K562 (cell line): ENCODE measurements around the gene SETMAR. TPM values are rescaled to one million over a fixed set of nuclear protein-coding genes. Genes with fewer than 3 reads are reported as not detected.
A peak's percentile ranks its signal among the peaks of the same experiment; 100 is the strongest.

Experiments
- ATAC-seq: fragments of 200-7000 bp; cut with Tn5 transposase; 3 replicates; pipeline ENCODE4 v1.9.1; 2020; ENCODE audit warnings: moderate library complexity
- BruUV-seq: library from RNA; stranded (reverse); fragments of 400-500 nt; replicated peaks from 2 replicates; lab custom pipeline; 2021; lab: Mats Ljungman, UMichigan
- CTCF ChIA-PET: fragments of 300-600 bp; formaldehyde crosslinking; extraction: SDS; loops from one replicate; lab custom pipeline; 2021; ENCODE audit warnings: low intra/inter-chr PET ratio; lab: Yijun Ruan, JAX
- POLR2A ChIA-PET: fragments of 300-600, 350-650 bp; sonication (Branson Sonifier 250); formaldehyde crosslinking; extraction: SDS; loops from one replicate; lab custom pipeline; 2021; ENCODE audit warnings: antibody characterized with exemption, inconsistent platforms; lab: Yijun Ruan, JAX
- DNase-seq, 4 experiments: peaks; one replicate each; pipeline versions ENCODE4 v3.0.0 to v3.0.0-alpha.2; 2011 to 2018; ENCODE audit warnings: low spot score in 3 of 4, mixed read lengths in 3 of 4; ENCODE audit errors: extremely low read depth in 1 of 4
- FAIRE-seq: peaks from 2 replicates; lab custom pipeline; 2011; peaks lifted over from hg19 to GRCh38; lab: Jason Lieb, UNC
- H2AFZ ChIP-seq: 2 replicates; pipeline ENCODE4 v1.6.0; 2011; ENCODE audit warnings: low read depth, low read length, control low read depth, inconsistent platforms
- H3K27ac ChIP-seq: fragments of 200-600 bp; 3 replicates; pipeline ENCODE4 v1.8.0; 2011; ENCODE audit warnings: low read depth, mild to moderate bottlenecking, control low read depth, inconsistent platforms, low read length, moderate library complexity, mixed read lengths; ENCODE audit errors: extremely low read depth
- H3K27me3 ChIP-seq, 2 experiments: fragments of 300-600 bp in 1 of 2; 2 replicates in 1 of 2; 3 replicates in 1 of 2; pipeline versions ENCODE4 v1.6.0 to v1.8.0; 2011; ENCODE audit warnings: inconsistent platforms in 2 of 2, low read length in 2 of 2, mild to moderate bottlenecking in 1 of 2, mixed read lengths in 1 of 2, moderate library complexity in 1 of 2; ENCODE audit not compliant: control insufficient read depth in 2 of 2, insufficient read depth in 2 of 2
- H3K36me3 ChIP-seq: fragments of 300-600 bp; 3 replicates; pipeline ENCODE4 v1.8.0; 2011; ENCODE audit warnings: mild to moderate bottlenecking, low read length, inconsistent platforms; ENCODE audit not compliant: control insufficient read depth, insufficient read depth
- H3K4me1 ChIP-seq, 2 experiments: fragments of 200-600 bp in 1 of 2; replicated peaks in 1 of 2; 2 replicates in 1 of 2; 3 replicates in 1 of 2; pipeline versions ENCODE4 v1.5.1 to v1.8.0; 2011; ENCODE audit warnings: inconsistent platforms in 2 of 2, low read length in 2 of 2, mild to moderate bottlenecking in 1 of 2, mixed read lengths in 1 of 2, moderate library complexity in 1 of 2; ENCODE audit not compliant: control insufficient read depth in 2 of 2, insufficient read depth in 2 of 2
- H3K4me2 ChIP-seq: 2 replicates; pipeline ENCODE4 v1.6.1; 2011; ENCODE audit warnings: low read length, control low read depth, inconsistent platforms, mixed read lengths; ENCODE audit not compliant: insufficient read depth
- H3K4me3 ChIP-seq: fragments of 200-600 bp; sonication (generic), shearing (Covaris generic); 2 replicates; pipeline ENCODE4 v1.5.1; 2016; ENCODE audit warnings: control low read depth, inconsistent platforms
- H3K79me2 ChIP-seq: fragments of 200-600 bp; 3 replicates; pipeline ENCODE4 v1.8.0; 2011; ENCODE audit warnings: low read length, inconsistent platforms; ENCODE audit not compliant: control insufficient read depth, insufficient read depth
- H3K9ac ChIP-seq, 2 experiments: 2 replicates each; pipeline versions ENCODE4 v1.6.0 to v1.6.1; 2011; ENCODE audit warnings: low read depth in 2 of 2, low read length in 2 of 2, control low read depth in 1 of 2, inconsistent platforms in 1 of 2, mild to moderate bottlenecking in 1 of 2, mixed read lengths in 1 of 2; ENCODE audit not compliant: insufficient read depth in 1 of 2
- H3K9me1 ChIP-seq: one replicate; pipeline ENCODE4 v1.6.0; 2011; ENCODE audit warnings: inconsistent platforms, mild to moderate bottlenecking, low read length, moderate library complexity; ENCODE audit not compliant: control insufficient read depth, insufficient read depth
- H3K9me3 ChIP-seq: replicated peaks from 2 replicates; pipeline ENCODE4 v1.5.1; 2011; ENCODE audit warnings: low read depth, low read length, inconsistent platforms; ENCODE audit not compliant: control insufficient read depth, insufficient read depth
- H4K20me1 ChIP-seq: replicated peaks from 2 replicates; pipeline ENCODE4 v1.6.1; 2011; ENCODE audit warnings: low read length, inconsistent platforms, mixed read lengths; ENCODE audit not compliant: control insufficient read depth, insufficient read depth
- ARID2 ChIP-seq: fragments of 450-650 bp; IDR thresholded peaks from 2 replicates; pipeline ENCODE4 v1.6.1; 2017; ENCODE audit warnings: antibody characterized with exemption, mild to moderate bottlenecking
- BCL6 ChIP-seq: fragments of 250-450 bp; sonication (Bioruptor Pico); IDR thresholded peaks from 2 replicates; pipeline ENCODE4 v1.4.0; 2020
- DACH1 ChIP-seq: fragments of 450-650 bp; IDR thresholded peaks from 2 replicates; pipeline ENCODE4 v1.6.1; 2018; ENCODE audit not compliant: partially characterized antibody
- ETS2 ChIP-seq: IDR thresholded peaks from 2 replicates; pipeline ENCODE4 v1.6.1; 2016; ENCODE audit warnings: borderline replicate concordance, missing genetic modification characterization, mild to moderate bottlenecking, moderate library complexity, missing compliant biosample characterization; ENCODE audit not compliant: poor library complexity, severe bottlenecking
- KLF10 ChIP-seq: fragments of 250-450 bp; sonication (Bioruptor Pico); IDR thresholded peaks from 2 replicates; pipeline ENCODE4 v1.6.1; 2021; ENCODE audit warnings: matching md5 sums
- OTX1 ChIP-seq: fragments of 450-650 bp; formaldehyde crosslinking; IDR thresholded peaks from 2 replicates; pipeline ENCODE4 v1.4.0; 2022; ENCODE audit warnings: mild to moderate bottlenecking
- PHF8 ChIP-seq: fragments of 200-600 bp; sonication (generic); IDR thresholded peaks from 2 replicates; pipeline ENCODE4 v1.6.1; 2012; ENCODE audit warnings: mixed run types, mild to moderate bottlenecking, inconsistent platforms, low read length, moderate library complexity, borderline replicate concordance
- SFPQ ChIP-seq: fragments of 200-400 bp; formaldehyde crosslinking; IDR thresholded peaks from 2 replicates; pipeline ENCODE4 v1.6.1; 2017; ENCODE audit warnings: mild to moderate bottlenecking, low read depth, low read length, moderate library complexity
- SMAD1 ChIP-seq: fragments of 150-350 bp; IDR thresholded peaks from 2 replicates; pipeline ENCODE4 v1.6.1; 2014; ENCODE audit warnings: low read length, low read depth; ENCODE audit not compliant: partially characterized antibody
- SNAPC5 ChIP-seq: fragments of 250-450 bp; sonication (Bioruptor Pico); IDR thresholded peaks from 2 replicates; pipeline ENCODE4 v1.8.0; 2021; ENCODE audit warnings: moderate library complexity, mild to moderate bottlenecking, inconsistent platforms
- STAT5B ChIP-seq: fragments of 250-450 bp; sonication (Bioruptor Pico); IDR thresholded peaks from 2 replicates; pipeline ENCODE4 v1.8.0; 2021; ENCODE audit warnings: mild to moderate bottlenecking, inconsistent platforms
- XRCC5 ChIP-seq: fragments of 200-400 bp; formaldehyde crosslinking; IDR thresholded peaks from 2 replicates; pipeline ENCODE4 v1.6.1; 2017; ENCODE audit warnings: low read depth, mild to moderate bottlenecking, low read length
- ZBED1 ChIP-seq: IDR thresholded peaks from 2 replicates; pipeline ENCODE4 v1.6.1; 2014
- ZC3H11A ChIP-seq: IDR thresholded peaks from 2 replicates; pipeline ENCODE4 v1.6.1; 2012; ENCODE audit warnings: low read depth, low read length, improper control_type of control experiment
- ZNF224 ChIP-seq: sonication (generic); formaldehyde crosslinking; IDR thresholded peaks from 2 replicates; pipeline ENCODE4 v1.8.0; 2022; ENCODE audit warnings: mild to moderate bottlenecking, missing genetic modification reagents
- ZNF263 ChIP-seq: sonication (generic); formaldehyde crosslinking; IDR thresholded peaks from 2 replicates; pipeline ENCODE4 v1.8.0; 2022; ENCODE audit warnings: mild to moderate bottlenecking, missing genetic modification reagents, borderline replicate concordance
- ZNF280B ChIP-seq: fragments of 250-450 bp; sonication (Bioruptor Pico); IDR thresholded peaks from 2 replicates; pipeline ENCODE4 v1.5.1; 2021; ENCODE audit warnings: mild to moderate bottlenecking
- ZNF354B ChIP-seq: fragments of 250-450 bp; sonication (Bioruptor Pico); IDR thresholded peaks from 2 replicates; pipeline ENCODE4 v1.4.0; 2020
- ZNF75A ChIP-seq: fragments of 450-650 bp; formaldehyde crosslinking; IDR thresholded peaks from 2 replicates; pipeline ENCODE4 v1.4.0; 2020; ENCODE audit warnings: mild to moderate bottlenecking
- ZNF780A ChIP-seq: fragments of 250-450 bp; sonication (Bioruptor Pico); IDR thresholded peaks from 2 replicates; pipeline ENCODE4 v1.5.0; 2021; ENCODE audit warnings: mild to moderate bottlenecking
- WGBS: fragments of 100-300 bp; shearing (Covaris generic); methylation state at CpG from one replicate; pipeline ENCODE4 v1.1.6; 2016; ENCODE audit warnings: low coverage, mixed read lengths; ENCODE audit not compliant: insufficient coverage; ENCODE audit errors: missing lambda C conversion rate; 5-methylcytosine and 5-hydroxymethylcytosine counted together
- in situ Hi-C: fragments of 300-500 bp; cut with MboI; formaldehyde crosslinking; loops from 4 replicates; pipeline ENCODE4 v1.15.0; 2018; ENCODE audit warnings: inconsistent platforms, mixed read lengths
- intact Hi-C: fragments of 100-400 bp; cut with micrococcal nuclease; formaldehyde crosslinking; loops from 2 replicates; pipeline ENCODE4 v1.14.2; 2022
- polyA plus RNA-seq, 8 experiments: library from polyadenylated mRNA; depleted of rRNA in 4 of 8; stranded (reverse) in 5 of 8; unstranded in 3 of 8; fragments of >200 nt; fragmentation: Nextera tagmentation in 2 of 8; fragmentation: Illumina TruSeq in 1 of 8; extraction: Ambion mirVana in 2 of 8; extraction: Trizol in 1 of 8; gene quantifications; 2 replicates each; pipeline versions ENCODE4 v1.2.1 to v1.2.3, GENCODE V29; 2011 to 2014; ENCODE audit warnings: inconsistent platforms in 1 of 8, missing spikeins in 1 of 8
- total RNA-seq, 7 experiments: library from RNA; depleted of rRNA in 6 of 7; stranded (reverse); fragments of >200 nt in 6 of 7; fragmentation: Illumina TruSeq in 2 of 7; extraction: Trizol in 2 of 7; gene quantifications; 2 replicates each; pipeline versions ENCODE4 v1.2.1 to v1.2.3, GENCODE V29; 2011 to 2021; ENCODE audit warnings: low replicate concordance in 1 of 7

The SETMAR gene
- total and polyA plus RNA-seq, 9 of the 15 experiments (the other 6 are each of a cell fraction or from before 2014, with no cell fraction given): 5.5 to 25.1 (median 18.2) TPM

- CTCF ChIA-PET: interaction anchor here (0.6 kb wide), 1 partner anchor 1132 kb away, joined by 3 read pairs; the partner anchor contains the start of gene CRBN
- Histone ChIP-seq H3K4me3 (no peak overlapping the region), H3K4me1 (peaks cover 3 to 7% of the 10 kb centered on the region in 2 experiments; a peak in 2 of 5 replicates), H3K27me3 (no peaks in the 10 kb centered on the region), H3K4me2 (no peak overlapping the region), H2AFZ (no peak overlapping the region), H4K20me1 (no peaks in the 10 kb centered on the region), H3K27ac (no peak overlapping the region), H3K9me1 (no peaks in the 10 kb centered on the region), H3K9me3 (no peaks in the 10 kb centered on the region), H3K36me3 (peaks cover 41% of the 10 kb centered on the region), H3K9ac (no peak overlapping the region), H3K79me2 (no peaks in the 10 kb centered on the region)
- TF ChIP-seq OTX1 (CRISPR knock-in tag): no peak
- TF ChIP-seq ZNF263 (CRISPR knock-in tag): peak; percentile 85
- no peak for TF ChIP-seq ZNF224 (CRISPR knock-in tag)
- TF ChIP-seq BCL6 (CRISPR knock-in tag): no peak
- TF ChIP-seq ZNF780A (CRISPR knock-in tag): no peak
- TF ChIP-seq DACH1: no peak
- no peak for TF ChIP-seq ZC3H11A
- TF ChIP-seq SMAD1: no peak
- TF ChIP-seq PHF8: no peak
- no peak for TF ChIP-seq ETS2 (tag)
- TF ChIP-seq ZBED1: no peak
- no peak for TF ChIP-seq ZNF280B (CRISPR knock-in tag)
- no peak for TF ChIP-seq SFPQ
- no peak for TF ChIP-seq STAT5B (CRISPR knock-in tag)
- TF ChIP-seq SNAPC5 (CRISPR knock-in tag): no peak
- no peak for TF ChIP-seq KLF10 (CRISPR knock-in tag)
- 0 out of 2 replicates have a peak, but pooled peaks have one; percentile 62 for TF ChIP-seq ZNF75A (CRISPR knock-in tag)
- TF ChIP-seq ARID2: 0 out of 2 replicates have a peak, but pooled peaks have one; percentile 17
- TF ChIP-seq ZNF354B (CRISPR knock-in tag): no peak
- TF ChIP-seq XRCC5: no peak
- FAIRE-seq: no peak
- no peak for DNase-seq
- POLR2A ChIA-PET: interaction anchor here (0.6 to 1.3 kb wide), 7 partner anchors 8 to 373 kb away, joined by 3 to 6 read pairs (median 4); no protein-coding TSS in a partner anchor
- in situ Hi-C loops: no loop called here
- no TSS peak for BruUV-seq
- WGBS: 50% methylated on average over 3 of the region's 3 CpGs
- intact Hi-C loops: no loop called here
- ATAC-seq: peak; percentile 30; the same call in 2 of the 3 replicates
These were observed 7.8 kb downstream of the SETMAR start for GRCh38 chr3:4310971-4311370.
